NCI-H2196 (cell line): ENCODE measurements around the gene CCKAR.
A peak's percentile ranks its signal among the peaks of the same experiment; 100 is the strongest.

Experiments used
- DNase-seq: peaks from one replicate; lab custom pipeline; 2025; ENCODE audit not compliant: unreplicated experiment; lab: John Stamatoyannopoulos, UW

Gene CCKAR

GRCh38 chr4:26459756-26460530 lies 30.3 kb downstream of the CCKAR start:
- DNase-seq: no peak

GRCh38 chr4:26459054-26459755 lies 31.1 kb downstream of the CCKAR start:
- DNase-seq: peak; percentile 19

- DNase-seq: no peak
These were observed 32.1 kb downstream of the CCKAR start for GRCh38 chr4:26458157-26458561.

- DNase-seq: no peak
These were observed 32.9 kb downstream of the CCKAR start for GRCh38 chr4:26457412-26457811.

- DNase-seq: no peak
These were observed 34.7 kb downstream of the CCKAR start for GRCh38 chr4:26455571-26455970.

GRCh38 chr4:26454961-26455360 lies 35.3 kb downstream of the CCKAR start:
- DNase-seq: no peak

- peak; percentile 66 for DNase-seq
These were observed 37.4 kb downstream of the CCKAR start for GRCh38 chr4:26452565-26453531.

GRCh38 chr4:26451597-26451996 lies 38.7 kb downstream of the CCKAR start:
- no peak for DNase-seq

GRCh38 chr4:26450418-26450817 lies 39.9 kb downstream of the CCKAR start:
- DNase-seq: no peak

GRCh38 chr4:26447378-26447777 lies 42.9 kb downstream of the CCKAR start:
- DNase-seq: no peak

GRCh38 chr4:26441771-26442170 lies 48.5 kb downstream of the CCKAR start:
- DNase-seq: no peak

GRCh38 chr4:26441102-26441501 lies 49.2 kb downstream of the CCKAR start:
- DNase-seq: no peak

GRCh38 chr4:26434030-26434639 lies 56.1 kb downstream of the CCKAR start:
- no peak for DNase-seq

GRCh38 chr4:26433556-26433955 lies 56.7 kb downstream of the CCKAR start:
- DNase-seq: no peak

GRCh38 chr4:26432419-26432818 lies 57.9 kb downstream of the CCKAR start:
- no peak for DNase-seq

GRCh38 chr4:26431461-26432180 lies 58.7 kb downstream of the CCKAR start:
- no peak for DNase-seq
